ENCODE results near the gene BIK. TPM values are rescaled to one million over a fixed set of nuclear protein-coding genes. Genes with fewer than 3 reads are reported as not detected.

The BIK gene
- total RNA-seq, 1 experiment from 2014 or later = 0.45 TPM

Other genes starting within 250 kb of the BIK start
- gene PACSIN2, start 95.6 kb upstream of the BIK start, total RNA-seq (2014; rRNA removed; shearing (Covaris generic)) = 52.4 and 56.9 TPM in 2 replicates
- gene TTLL1, start 21.4 kb upstream of the BIK start, total RNA-seq (2014; rRNA removed; shearing (Covaris generic)) = 3.5 and 7.1 TPM in 2 replicates
- 14.6 and 16.5 TPM in 2 replicates for gene MCAT, start 32.6 kb downstream of the BIK start, total RNA-seq (2014; rRNA removed; shearing (Covaris generic))
- gene TSPO, start 40.8 kb downstream of the BIK start, total RNA-seq (2014; rRNA removed; shearing (Covaris generic)) = 187 and 269 TPM in 2 replicates
- gene TTLL12, start 76.4 kb downstream of the BIK start, total RNA-seq (2014; rRNA removed; shearing (Covaris generic)) = 35.2 and 48.3 TPM in 2 replicates
- 0.02 and 0.04 TPM in 2 replicates for gene SCUBE1, start 232.6 kb downstream of the BIK start, total RNA-seq (2014; rRNA removed; shearing (Covaris generic))

Measured in H4 (cell line).